Kidney (tissue), 14 donors: Measurements from ENCODE around the gene RHOV. TPM values are rescaled to one million over a fixed set of nuclear protein-coding genes. Genes with fewer than 3 reads are reported as not detected.
A peak's percentile ranks its signal among the peaks of the same experiment; 100 is the strongest.

Experiments
- DNase-seq, 5 donors: peaks; one replicate each; pipeline ENCODE4 v3.0.0-alpha.2; 2013 to 2020
- FAIRE-seq: peaks from 2 replicates; lab custom pipeline; 2012; peaks lifted over from hg19 to GRCh38; lab: Jason Lieb, UNC
- H3K27ac ChIP-seq, 2 donors: one replicate each; pipeline ENCODE4 v1.7.0; 2013; ENCODE audit warnings: low read depth in 2 of 2, low read length in 2 of 2, inconsistent platforms in 1 of 2
- H3K27me3 ChIP-seq: one replicate; pipeline ENCODE4 v1.7.1; 2013; ENCODE audit warnings: low read length, inconsistent platforms; ENCODE audit not compliant: control insufficient read depth, insufficient read depth
- H3K36me3 ChIP-seq, 3 donors: one replicate each; pipeline versions ENCODE4 v1.7.0 to v1.7.1; 2013; ENCODE audit warnings: low read length in 3 of 3, control low read depth in 1 of 3, inconsistent platforms in 1 of 3; ENCODE audit not compliant: insufficient read depth in 3 of 3, control insufficient read depth in 2 of 3
- H3K4me1 ChIP-seq, 3 donors: one replicate each; pipeline versions ENCODE4 v1.7.0 to v1.7.1; 2013; ENCODE audit warnings: low read length in 3 of 3, inconsistent platforms in 1 of 3, low read depth in 1 of 3; ENCODE audit not compliant: control insufficient read depth in 2 of 3, insufficient read depth in 2 of 3
- H3K4me3 ChIP-seq, 3 donors: one replicate each; pipeline versions ENCODE4 v1.7.0 to v1.8.1; 2013; ENCODE audit warnings: low read length in 3 of 3, control low read depth in 1 of 3, inconsistent platforms in 1 of 3
- H3K9ac ChIP-seq, 3 donors: one replicate each; pipeline versions ENCODE4 v1.7.0 to v1.7.1; 2013; ENCODE audit warnings: low read length in 3 of 3, control low read depth in 1 of 3, inconsistent platforms in 1 of 3
- H3K9me3 ChIP-seq, 3 donors: one replicate each; pipeline versions ENCODE4 v1.7.0 to v1.7.1; 2013; ENCODE audit warnings: low read length in 3 of 3, control low read depth in 1 of 3, inconsistent platforms in 1 of 3; ENCODE audit not compliant: control insufficient read depth in 2 of 3, insufficient read depth in 1 of 3
- intact Hi-C: fragments of 100-400 bp; cut with DNase I; formaldehyde crosslinking; loops from one replicate; pipeline ENCODE4 v1.11.1; 2022
- polyA plus RNA-seq: library from polyadenylated mRNA; stranded (reverse); fragments of 350-450 nt; fragmentation: Illumina TruSeq; extraction: RNeasy Lipid Tissue Mini Kit (QIAGEN cat#74804); gene quantifications from one replicate; pipeline ENCODE4 v1.2.3, GENCODE V29; 2014; ENCODE audit warnings: low read depth, low replicate concordance; ENCODE audit not compliant: insufficient read depth
- total RNA-seq: library from RNA; stranded (reverse); fragmentation: NEBNext Ultra II Directional; extraction: Animal tissue kit (Norgen Biotek cat#: 25700); gene quantifications from one replicate; pipeline ENCODE4 v1.2.1, GENCODE V29; 2021
- TF ChIP-seq, protein P1 (sequence below): IDR thresholded peaks from 3 replicates; pipeline ENCODE4 v1.5.1; 2012; ENCODE audit warnings: mild to moderate bottlenecking, moderate library complexity, borderline replicate concordance; ENCODE audit not compliant: insufficient read depth; ENCODE audit errors: extremely low read depth
- donor health status: control.
- donor health status: control.
- donor health status: control.
- donor health status: control.
- donor health status: control.
- donor health status: DM: yes; HTN: yes; CAD: no.
- donor health status: Normal renal cell carcinoma (clear cell type).

Gene RHOV
- total and polyA plus RNA-seq, 2 donors from 2014 or later = 3.0 to 4.6 TPM

DNA sequence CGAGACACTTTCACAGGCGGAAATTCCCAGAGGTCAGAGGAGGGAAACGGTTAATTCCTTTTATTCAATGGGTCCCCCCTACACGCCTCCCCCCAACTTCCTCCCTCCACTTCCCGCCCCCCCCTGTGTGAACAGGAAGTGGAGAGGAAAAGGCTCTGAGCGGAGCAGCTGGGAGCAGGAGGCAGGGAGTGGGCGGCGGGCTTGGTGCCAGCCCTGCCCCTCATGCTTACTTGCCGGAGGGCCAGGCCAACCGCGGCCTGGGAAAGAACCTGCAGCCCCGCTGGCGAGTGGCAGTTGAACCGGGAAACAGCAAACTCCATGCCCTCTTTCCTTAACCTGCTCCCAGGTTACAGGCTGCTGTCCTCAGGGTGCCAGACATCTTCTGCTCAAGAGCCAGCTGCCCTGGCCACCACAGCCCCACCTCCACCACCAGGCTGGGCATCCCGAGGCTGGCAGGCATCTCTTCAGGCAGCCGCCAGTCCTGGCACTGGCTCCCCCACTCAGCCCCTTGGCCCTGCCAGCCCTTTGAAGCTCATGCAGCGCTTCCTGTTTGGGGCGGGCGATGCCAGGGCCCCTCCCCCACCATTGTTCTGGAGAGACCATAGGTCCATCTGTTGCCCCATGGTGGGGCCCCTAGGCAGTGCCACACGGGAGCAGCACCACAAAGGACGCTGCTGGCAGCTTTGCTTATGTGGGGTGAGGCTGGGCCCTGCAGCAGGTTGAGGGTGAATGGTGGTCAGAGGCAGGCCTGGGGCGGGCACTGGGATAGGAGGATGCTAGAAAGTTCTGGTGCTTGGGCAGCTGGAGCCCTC lies 33.2 kb upstream of the RHOV start:
- no peak for FAIRE-seq
- Histone ChIP-seq H3K27ac (peak overlapping the region; percentile 97 to 98), H3K9me3 (no peaks in the 10 kb centered on the region), H3K9ac (peak overlapping the region in 2 of 3 donors; percentile 68 to 88), H3K27me3 (no peaks in the 10 kb centered on the region), H3K4me1 (peaks cover 9 to 40% (median 10%) of the 10 kb centered on the region in 3 donors), H3K4me3 (peak overlapping the region; percentile 11 to 64 (median 28)), H3K36me3 (peaks cover 0 to 13% (median 11%) of the 10 kb centered on the region in 3 donors)
- DNase-seq = peak; percentile 42 to 87 (median 79)
- intact Hi-C loops = loop anchor here (10.0 kb wide), 2 partner anchors 118 to 278 kb away; no protein-coding TSS in a partner anchor
- TF ChIP-seq, protein P1, sequence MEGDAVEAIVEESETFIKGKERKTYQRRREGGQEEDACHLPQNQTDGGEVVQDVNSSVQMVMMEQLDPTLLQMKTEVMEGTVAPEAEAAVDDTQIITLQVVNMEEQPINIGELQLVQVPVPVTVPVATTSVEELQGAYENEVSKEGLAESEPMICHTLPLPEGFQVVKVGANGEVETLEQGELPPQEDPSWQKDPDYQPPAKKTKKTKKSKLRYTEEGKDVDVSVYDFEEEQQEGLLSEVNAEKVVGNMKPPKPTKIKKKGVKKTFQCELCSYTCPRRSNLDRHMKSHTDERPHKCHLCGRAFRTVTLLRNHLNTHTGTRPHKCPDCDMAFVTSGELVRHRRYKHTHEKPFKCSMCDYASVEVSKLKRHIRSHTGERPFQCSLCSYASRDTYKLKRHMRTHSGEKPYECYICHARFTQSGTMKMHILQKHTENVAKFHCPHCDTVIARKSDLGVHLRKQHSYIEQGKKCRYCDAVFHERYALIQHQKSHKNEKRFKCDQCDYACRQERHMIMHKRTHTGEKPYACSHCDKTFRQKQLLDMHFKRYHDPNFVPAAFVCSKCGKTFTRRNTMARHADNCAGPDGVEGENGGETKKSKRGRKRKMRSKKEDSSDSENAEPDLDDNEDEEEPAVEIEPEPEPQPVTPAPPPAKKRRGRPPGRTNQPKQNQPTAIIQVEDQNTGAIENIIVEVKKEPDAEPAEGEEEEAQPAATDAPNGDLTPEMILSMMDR = no peak

GRCh38 chr15:40906091-40906990 lies 32.3 kb upstream of the RHOV start:
- H3K27ac ChIP-seq = peak overlapping the region; percentile 97 to 98
- no peaks in the 10 kb centered on the region for H3K27me3 ChIP-seq
- H3K9me3 ChIP-seq = no peaks in the 10 kb centered on the region
- intact Hi-C loops = loop anchor here (10.0 kb wide), 2 partner anchors 118 to 278 kb away; no protein-coding TSS in a partner anchor
- DNase-seq = peak; percentile 88 to 97 (median 94)
- H3K4me3 ChIP-seq = peak overlapping the region; percentile 28 to 64 (median 30)
- peaks cover 5 to 38% (median 10%) of the 10 kb centered on the region in 3 donors for H3K4me1 ChIP-seq
- TF ChIP-seq, protein P1 = peak; percentile 69
- peak overlapping the region in 2 of 3 donors; percentile 68 to 88 for H3K9ac ChIP-seq
- no peak for FAIRE-seq
- peaks cover 0 to 13% (median 11%) of the 10 kb centered on the region in 3 donors for H3K36me3 ChIP-seq

DNA sequence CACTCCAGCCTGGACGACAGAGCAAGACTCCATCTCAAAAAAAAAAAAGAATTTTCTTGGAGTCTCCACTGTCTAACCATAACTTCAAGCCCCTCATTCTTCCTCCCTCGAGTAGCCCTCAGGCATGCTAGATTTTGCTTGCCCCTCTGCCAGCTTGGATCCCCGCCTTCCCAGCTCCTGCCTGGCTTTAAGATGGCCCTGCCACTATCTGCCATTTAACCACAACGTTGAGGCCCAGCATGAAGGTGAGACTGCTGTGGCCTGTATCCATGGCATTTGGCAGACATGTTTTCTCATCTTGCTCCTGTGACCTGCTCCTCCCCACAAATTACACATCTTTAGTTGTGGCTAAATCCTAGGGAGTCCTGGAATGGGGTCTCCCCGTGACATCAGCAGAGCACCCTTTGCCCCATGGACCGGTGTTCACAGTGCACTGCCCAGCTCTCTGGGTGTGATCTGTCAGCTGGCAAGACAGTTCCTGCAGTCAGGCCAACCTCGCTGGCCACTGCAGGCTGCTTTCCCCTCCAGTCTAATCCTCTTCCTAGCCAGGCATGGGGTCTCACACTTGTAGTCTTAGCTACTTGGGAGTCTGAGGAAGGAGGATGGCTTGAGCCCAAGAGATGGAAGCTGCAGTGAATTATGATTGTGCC lies 30.6 kb upstream of the RHOV start:
- H3K4me1 ChIP-seq = peaks cover 0 to 31% (median 10%) of the 10 kb centered on the region in 3 donors
- FAIRE-seq = no peak
- H3K27ac ChIP-seq = peak overlapping the region in 1 of 2 donors; percentile 43

More for the DNA sequence above, 30.6 kb upstream of the RHOV start:
- intact Hi-C loops = loop anchor here (10.0 kb wide), 2 partner anchors 120 to 280 kb away; no protein-coding TSS in a partner anchor
- no peaks in the 10 kb centered on the region for H3K9me3 ChIP-seq
- H3K27me3 ChIP-seq = no peaks in the 10 kb centered on the region
- H3K9ac ChIP-seq = peak overlapping the region in 1 of 3 donors; percentile 34
- peak in 1 of 5 donors; percentile 42 for DNase-seq
- H3K4me3 ChIP-seq = no peak overlapping the region
- TF ChIP-seq, protein P1 = no peak
- peaks cover 0 to 26% (median 25%) of the 10 kb centered on the region in 3 donors for H3K36me3 ChIP-seq
